ENCODE data around the gene CFAP74. TPM values are rescaled to one million over a fixed set of nuclear protein-coding genes. Genes with fewer than 3 reads are reported as not detected.

Gene CFAP74
- total RNA-seq, 1 donor from 2014 or later: 6.6 TPM

DNA sequence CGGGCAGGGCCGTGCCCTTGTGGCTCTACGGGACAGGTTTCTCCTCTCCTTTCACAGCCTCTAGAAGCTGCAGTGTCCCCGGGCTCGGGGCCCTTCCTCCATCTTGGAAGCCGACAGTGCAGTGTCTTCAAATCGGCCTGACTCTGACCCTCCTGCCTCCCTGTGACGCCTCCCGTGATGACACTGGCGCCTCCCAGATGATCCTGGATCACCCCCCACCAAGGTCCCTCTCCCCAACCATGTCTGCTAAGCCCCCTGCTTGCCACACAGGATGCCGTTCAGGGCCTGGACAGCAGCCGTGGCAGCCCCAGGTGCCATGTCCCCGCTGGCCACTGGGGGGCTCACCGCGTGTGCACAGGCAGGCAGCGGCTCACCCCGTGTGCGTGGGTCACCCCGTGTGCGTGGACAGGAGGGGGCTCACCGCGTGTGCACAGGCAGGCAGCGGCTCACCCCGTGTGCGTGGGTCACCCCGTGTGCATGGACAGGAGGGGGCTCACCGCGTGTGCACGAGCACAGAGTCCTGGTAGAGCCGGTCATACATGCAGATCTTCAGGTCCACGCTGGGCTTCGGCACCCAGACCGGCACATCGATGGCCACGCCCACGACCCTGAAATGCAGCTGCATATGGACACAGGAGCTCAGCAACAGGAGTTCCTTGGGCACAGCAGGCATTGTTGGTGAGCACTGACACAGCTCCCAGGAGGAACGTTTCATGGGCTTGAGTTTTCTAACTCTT is 59.6 kb downstream of the CFAP74 start:
- intact Hi-C loops (cut with DNase I): loop anchor here (10.0 kb wide), 1 partner anchor 101 kb away; no protein-coding TSS in a partner anchor
- Histone ChIP-seq H3K9me3 (no peaks in the 10 kb centered on the region), H3K4me1 (peaks cover 16% of the 10 kb centered on the region), H3K4me3 (peak overlapping the region; percentile 27), H3K27me3 (ENCODE audit: low read depth) (peaks cover 3% of the 10 kb centered on the region), H3K27ac (no peak overlapping the region), H3K36me3 (no peaks in the 10 kb centered on the region)
- TF ChIP-seq, protein P1, sequence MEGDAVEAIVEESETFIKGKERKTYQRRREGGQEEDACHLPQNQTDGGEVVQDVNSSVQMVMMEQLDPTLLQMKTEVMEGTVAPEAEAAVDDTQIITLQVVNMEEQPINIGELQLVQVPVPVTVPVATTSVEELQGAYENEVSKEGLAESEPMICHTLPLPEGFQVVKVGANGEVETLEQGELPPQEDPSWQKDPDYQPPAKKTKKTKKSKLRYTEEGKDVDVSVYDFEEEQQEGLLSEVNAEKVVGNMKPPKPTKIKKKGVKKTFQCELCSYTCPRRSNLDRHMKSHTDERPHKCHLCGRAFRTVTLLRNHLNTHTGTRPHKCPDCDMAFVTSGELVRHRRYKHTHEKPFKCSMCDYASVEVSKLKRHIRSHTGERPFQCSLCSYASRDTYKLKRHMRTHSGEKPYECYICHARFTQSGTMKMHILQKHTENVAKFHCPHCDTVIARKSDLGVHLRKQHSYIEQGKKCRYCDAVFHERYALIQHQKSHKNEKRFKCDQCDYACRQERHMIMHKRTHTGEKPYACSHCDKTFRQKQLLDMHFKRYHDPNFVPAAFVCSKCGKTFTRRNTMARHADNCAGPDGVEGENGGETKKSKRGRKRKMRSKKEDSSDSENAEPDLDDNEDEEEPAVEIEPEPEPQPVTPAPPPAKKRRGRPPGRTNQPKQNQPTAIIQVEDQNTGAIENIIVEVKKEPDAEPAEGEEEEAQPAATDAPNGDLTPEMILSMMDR (IDR thresholded peaks at IDR 0.05): peak; percentile 96
- ATAC-seq: peak; percentile 82 to 88
- peak; percentile 69 for DNase-seq

DNA sequence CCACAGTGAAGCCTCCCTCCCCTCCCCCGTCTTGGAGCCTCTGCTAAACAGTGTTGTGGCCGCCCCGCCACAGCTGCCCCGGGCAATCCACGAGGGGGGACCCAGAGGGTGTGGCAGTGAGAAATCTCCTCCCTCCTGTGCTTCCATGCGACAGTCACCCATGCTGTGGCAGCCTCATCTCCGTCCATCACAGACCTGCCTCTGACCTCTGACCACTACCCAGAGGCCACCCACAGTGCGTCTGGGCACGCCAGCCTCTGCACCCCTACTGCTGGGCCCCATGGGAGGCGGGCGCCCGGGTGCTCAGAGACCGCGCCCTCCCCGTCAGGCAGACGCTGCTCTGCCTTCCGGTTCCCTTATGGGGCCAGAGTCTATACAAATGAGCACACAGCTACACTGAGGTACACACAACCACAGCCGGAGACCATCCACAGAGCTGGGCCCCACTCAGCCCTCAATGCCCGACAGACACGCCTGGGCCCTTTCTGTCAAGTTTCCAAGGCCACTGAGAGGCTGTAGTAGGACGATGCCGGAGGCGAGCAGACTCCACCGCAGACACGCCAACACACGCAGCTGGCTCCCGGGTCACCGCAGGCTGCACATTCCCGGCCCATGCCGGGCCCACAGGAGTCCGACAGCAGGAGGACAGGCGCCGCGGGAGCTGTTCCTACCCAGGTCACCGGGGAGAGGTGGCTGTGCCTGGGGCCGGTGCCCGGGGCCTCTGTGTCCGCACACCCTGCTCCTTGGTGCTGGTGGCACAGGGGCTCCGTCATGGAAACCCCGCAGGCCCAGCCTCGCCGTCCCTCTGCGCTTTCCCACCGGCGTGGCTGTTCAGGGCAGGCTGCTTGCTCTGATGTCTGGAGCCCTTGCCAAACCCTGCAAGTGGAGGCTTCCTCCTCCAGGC is 60.6 kb downstream of the CFAP74 start:
- no peaks in the 10 kb centered on the region for H3K36me3 ChIP-seq
- intact Hi-C loops (cut with DNase I): loop anchor here (10.0 kb wide), 1 partner anchor 102 kb away; no protein-coding TSS in a partner anchor
- no peak overlapping the region for H3K4me3 ChIP-seq
- no peak for ATAC-seq
- peaks cover 3% of the 10 kb centered on the region for H3K27me3 ChIP-seq (ENCODE audit: low read depth)
- no peak overlapping the region for H3K27ac ChIP-seq
- DNase-seq: peak; percentile 44
- peaks cover 16% of the 10 kb centered on the region for H3K4me1 ChIP-seq
- TF ChIP-seq, protein P1 (IDR thresholded peaks at IDR 0.05): no peak
- H3K9me3 ChIP-seq: no peaks in the 10 kb centered on the region

DNA sequence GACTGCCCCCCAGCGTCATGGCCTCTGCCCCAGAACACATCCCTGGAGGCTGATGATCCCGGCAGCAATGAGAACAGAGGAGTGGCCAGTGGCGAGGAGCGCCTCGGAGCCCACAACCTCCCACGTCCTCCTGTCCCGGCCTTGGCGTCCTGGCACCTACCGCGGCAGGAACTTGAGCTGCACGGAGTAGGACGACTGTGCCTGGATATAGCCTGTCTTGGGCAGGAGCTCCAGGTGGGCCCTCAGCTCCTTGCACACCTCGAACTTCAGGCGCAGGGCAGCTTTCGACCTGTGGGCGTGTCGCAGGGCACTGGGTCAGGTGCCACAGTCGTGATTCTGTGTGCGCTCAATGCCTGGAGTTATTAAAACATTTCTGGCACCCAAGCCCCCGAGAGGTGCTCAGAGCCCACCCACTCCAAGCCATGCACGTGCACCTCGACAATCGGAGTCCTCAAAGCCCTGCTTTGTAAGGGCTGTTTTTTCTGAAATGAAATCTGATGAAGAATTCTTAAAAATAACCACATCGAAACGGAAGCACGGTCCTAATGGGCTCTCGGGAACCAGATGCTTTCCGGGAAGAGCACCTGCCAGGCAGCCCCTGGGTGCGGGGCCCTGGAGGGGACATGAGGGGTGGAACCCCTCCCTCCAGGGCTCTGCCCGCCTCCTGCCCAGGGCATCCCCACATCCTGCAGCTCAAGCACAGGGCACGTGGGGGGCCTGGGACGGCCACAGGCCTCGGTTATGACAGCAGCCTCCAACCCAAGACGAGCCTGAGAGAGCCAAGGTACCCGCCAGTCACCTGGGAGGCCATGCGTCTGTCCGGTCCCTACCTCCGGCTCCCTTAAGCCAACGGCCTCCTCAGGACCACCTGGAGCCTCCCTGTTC is 61.5 kb downstream of the CFAP74 start:
- no peaks in the 10 kb centered on the region for H3K36me3 ChIP-seq
- intact Hi-C loops (cut with DNase I): loop anchor here (10.0 kb wide), 1 partner anchor 103 kb away; no protein-coding TSS in a partner anchor
- TF ChIP-seq, protein P1 (IDR thresholded peaks at IDR 0.05): no peak
- peaks cover 11% of the 10 kb centered on the region for H3K4me1 ChIP-seq
- no peak overlapping the region for H3K4me3 ChIP-seq
- DNase-seq: peak; percentile 37
- H3K9me3 ChIP-seq: no peaks in the 10 kb centered on the region
- no peak overlapping the region for H3K27ac ChIP-seq
- peaks cover 3% of the 10 kb centered on the region for H3K27me3 ChIP-seq (ENCODE audit: low read depth)
- no peak for ATAC-seq

DNA sequence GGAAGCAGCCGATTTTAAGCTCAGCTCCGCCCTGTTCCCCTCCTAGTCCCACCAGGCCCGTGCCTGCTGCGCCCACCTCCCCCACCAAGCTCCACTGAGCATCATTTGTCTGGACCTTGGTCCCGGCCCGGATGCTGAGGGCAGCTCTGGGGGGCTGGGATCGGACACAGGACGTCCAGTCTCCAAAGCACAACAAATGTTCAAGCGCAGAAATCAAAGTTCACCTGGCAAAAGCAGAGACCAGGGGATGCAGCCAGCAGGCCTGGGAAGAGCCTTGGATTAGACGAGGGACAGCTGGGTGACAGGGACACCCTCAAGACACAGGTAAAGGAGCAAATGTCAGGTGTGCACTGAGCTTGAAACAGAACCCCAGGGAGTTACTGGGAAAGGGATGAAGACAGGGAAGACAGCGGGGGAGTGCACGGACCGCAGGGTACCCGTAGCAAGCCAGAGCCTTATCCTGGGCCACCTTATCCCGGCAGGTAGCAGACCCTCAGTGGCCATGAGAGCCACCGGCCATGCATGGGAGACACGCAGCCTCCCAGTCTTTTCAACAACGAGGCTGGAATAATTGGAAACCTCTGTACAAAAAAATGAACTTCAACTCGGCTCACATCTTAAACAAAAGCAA is 62.3 kb downstream of the CFAP74 start:
- Histone ChIP-seq H3K27me3 (ENCODE audit: low read depth) (peaks cover 3% of the 10 kb centered on the region), H3K36me3 (no peaks in the 10 kb centered on the region), H3K4me1 (peaks cover 3% of the 10 kb centered on the region), H3K4me3 (no peak overlapping the region), H3K27ac (no peak overlapping the region), H3K9me3 (no peaks in the 10 kb centered on the region)
- ATAC-seq (no peak), DNase-seq (peak; percentile 28)
- TF ChIP-seq, protein P1 (IDR thresholded peaks at IDR 0.05): no peak
- intact Hi-C loops (cut with DNase I): loop anchor here (10.0 kb wide), 1 partner anchor 103 kb away; no protein-coding TSS in a partner anchor
